NCI-H1436 (cell line): ENCODE results near the gene CBLN3.
"Not testable (repeated sequence)": the region's sequence is repeated elsewhere in the genome, so short reads cannot be mapped to it uniquely, and the experiment has no call there.

Experiments
- DNase-seq: peaks from one replicate; lab custom pipeline; 2025; lab: John Stamatoyannopoulos, UW

CBLN3 gene

GRCh38 chr14:24429395-24430142, at the start of gene CBLN3, which contains the start of gene KHNYN:
TSS of gene CBLN3 (minus strand) at chr14:24429668. CDS start at chr14:24429054, 614 bp downstream.
TSS of gene KHNYN (plus strand) at chr14:24429954. CDS start at chr14:24430731, 777 bp downstream.
- DNase-seq, result peak; percentile 81

DNA sequence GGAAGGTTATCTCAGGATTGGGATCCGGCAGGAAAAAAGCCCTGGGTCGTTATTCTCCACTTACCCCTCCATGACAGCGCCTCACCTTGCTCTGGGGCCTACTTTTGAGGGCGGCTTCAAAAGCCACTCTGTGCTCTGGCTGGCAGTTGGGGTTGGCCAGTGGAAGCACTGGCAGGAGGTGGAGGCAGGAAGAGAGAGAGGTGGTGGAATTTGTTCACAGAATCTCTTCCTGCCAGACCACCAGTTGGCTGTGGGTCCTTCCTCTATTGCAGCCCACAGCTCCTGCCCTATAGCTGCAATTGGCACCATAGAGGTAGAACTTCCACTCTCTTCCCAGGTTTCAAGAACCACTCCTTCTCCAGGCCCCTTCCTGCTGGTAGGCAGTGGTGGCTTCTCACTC, 45.8 kb upstream of the CBLN3 start:
- no peak for DNase-seq

- no peak for DNase-seq
These were observed 43.7 kb upstream of the CBLN3 start for GRCh38 chr14:24473211-24473610.

GRCh38 chr14:24470450-24470849, 41.0 kb upstream of the CBLN3 start:
- DNase-seq, result not testable (repeated sequence)

GRCh38 chr14:24465805-24466204, 36.3 kb upstream of the CBLN3 start:
- DNase-seq, result no peak

- no peak for DNase-seq
These were observed 35.9 kb upstream of the CBLN3 start for GRCh38 chr14:24465368-24465767.

GRCh38 chr14:24463884-24464785, 34.7 kb upstream of the CBLN3 start:
- no peak for DNase-seq

DNA sequence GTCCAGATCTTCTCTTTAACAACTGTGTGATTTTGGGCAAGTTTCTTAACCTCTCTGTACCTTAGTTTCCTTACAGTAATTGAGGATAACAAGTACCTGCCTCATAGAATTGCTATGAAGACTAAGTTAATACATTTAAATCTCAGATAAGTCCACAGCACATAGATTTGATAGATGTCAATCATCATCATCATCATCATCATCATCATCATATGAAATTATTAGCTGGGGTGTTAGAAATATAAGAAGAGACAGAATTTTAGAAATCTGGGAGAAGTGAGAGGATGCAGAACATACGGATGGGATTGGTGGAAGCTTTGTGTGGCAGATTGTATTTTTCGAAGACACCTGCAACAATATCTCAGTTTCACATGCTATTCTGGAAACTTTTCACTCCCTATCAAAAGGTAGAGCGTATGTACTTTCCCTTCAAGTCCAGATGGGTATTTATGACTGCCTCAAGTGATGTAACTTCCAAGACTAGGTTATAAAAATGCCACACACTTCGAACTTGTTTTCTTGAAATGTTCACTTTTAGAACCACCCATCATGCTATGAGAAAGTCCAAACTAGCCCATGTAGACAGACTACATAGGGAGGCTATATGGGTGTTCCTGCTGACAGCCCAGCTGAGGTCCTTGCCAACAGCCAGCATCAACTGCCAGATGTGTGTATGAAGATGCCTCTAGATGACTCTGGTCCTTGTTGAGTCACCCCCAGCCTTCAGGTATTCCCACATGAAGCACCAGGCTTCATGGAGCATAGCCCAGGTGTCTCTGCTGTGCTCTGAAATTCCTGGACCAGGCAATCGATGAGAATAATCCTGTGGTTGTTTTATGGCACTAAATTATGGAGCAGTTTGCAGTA, 33.8 kb upstream of the CBLN3 start:
- no peak for DNase-seq

- no peak for DNase-seq
These were observed 31.9 kb upstream of the CBLN3 start for GRCh38 chr14:24461336-24461735.

GRCh38 chr14:24459331-24459730, 29.9 kb upstream of the CBLN3 start:
- DNase-seq, result no peak

DNA sequence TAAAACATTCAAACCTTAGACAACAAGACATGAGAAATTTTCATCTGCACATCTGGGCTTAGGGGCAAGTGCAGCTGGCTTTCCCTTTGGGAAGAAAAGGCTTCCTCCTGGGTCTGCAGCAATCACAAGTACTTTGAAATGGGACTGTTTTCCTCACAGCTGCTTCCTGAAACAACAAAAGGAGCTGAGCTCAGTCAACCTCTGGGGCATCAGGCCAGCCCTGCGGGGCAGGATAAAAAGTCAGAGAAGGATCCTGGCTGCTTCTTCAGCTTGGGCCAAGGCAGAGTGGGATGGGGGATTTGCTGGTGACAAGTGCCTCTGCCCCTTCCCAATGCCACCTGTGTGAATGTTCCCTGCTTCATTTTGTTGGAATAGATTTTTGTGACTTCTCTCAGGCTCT, 29.3 kb upstream of the CBLN3 start:
- no peak for DNase-seq

- no peak for DNase-seq
These were observed 27.5 kb upstream of the CBLN3 start for GRCh38 chr14:24456980-24457379.

DNA sequence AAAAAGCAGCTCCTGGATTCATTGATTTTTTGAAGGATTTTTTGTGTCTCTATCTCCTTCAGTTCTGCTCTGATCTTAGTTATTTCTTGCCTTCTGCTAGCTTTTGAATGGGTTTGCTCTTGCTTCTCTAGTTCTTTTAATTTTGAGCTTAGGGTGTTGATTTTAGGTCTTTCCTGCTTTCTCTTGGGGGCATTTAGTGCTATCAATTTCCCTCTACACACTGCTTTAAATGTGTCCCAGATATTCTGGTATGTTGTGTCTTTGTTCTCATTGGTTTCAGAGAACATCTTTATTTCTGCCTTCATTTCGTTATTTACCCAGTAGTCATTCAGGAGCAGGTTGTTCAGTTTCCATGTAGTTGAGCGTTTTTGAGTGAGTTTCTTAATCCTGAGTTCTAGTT, 21.4 kb upstream of the CBLN3 start:
- not testable (repeated sequence) for DNase-seq

- DNase-seq, result no peak
These were observed 13.7 kb upstream of the CBLN3 start for GRCh38 chr14:24443053-24443665.

GRCh38 chr14:24442240-24443052, 13.0 kb upstream of the CBLN3 start, which contains the start of gene SDR39U1:
TSS of gene SDR39U1 (minus strand) at chr14:24442776. CDS start at chr14:24442769, 7 bp downstream.
- DNase-seq, result peak; percentile 99

- no peak for DNase-seq
These were observed 12.4 kb upstream of the CBLN3 start for GRCh38 chr14:24441904-24442239.

GRCh38 chr14:24441485-24441884, 12.0 kb upstream of the CBLN3 start:
- DNase-seq, result no peak

GRCh38 chr14:24440606-24441399, 11.3 kb upstream of the CBLN3 start:
- DNase-seq, result no peak

GRCh38 chr14:24439830-24440605, 10.6 kb upstream of the CBLN3 start:
- no peak for DNase-seq
